Measurements from ENCODE around the gene HOXA1. TPM values are rescaled to one million over a fixed set of nuclear protein-coding genes. Genes with fewer than 3 reads are reported as not detected.
"Not testable (repeated sequence)": the region's sequence is repeated elsewhere in the genome, so short reads cannot be mapped to it uniquely, and the experiment has no call there.

The HOXA1 gene
- total RNA-seq, 1 donor from 2014 or later, result 3.2 TPM

- ATAC-seq, result not testable (repeated sequence)
Measured at GRCh38 chr7:27045972-27046371, 49.8 kb downstream of the HOXA1 start.

- not testable (repeated sequence) for ATAC-seq
Measured at GRCh38 chr7:27045066-27045465, 50.7 kb downstream of the HOXA1 start.

Other genes with a start within 250 kb of the HOXA1 start
- gene SKAP2, start 231.4 kb downstream of the HOXA1 start, total RNA-seq, result 22.2 TPM
- 1.1 TPM for gene HOXA2, start 6.7 kb upstream of the HOXA1 start, total RNA-seq
- gene HOXA4, start 34.8 kb upstream of the HOXA1 start, total RNA-seq, result 5.5 TPM
- gene HOXA5, start 47.7 kb upstream of the HOXA1 start, total RNA-seq, result 5.6 TPM
- gene HOXA6, start 51.8 kb upstream of the HOXA1 start, total RNA-seq, result 1.7 TPM
- gene HOXA3, start 56.6 kb upstream of the HOXA1 start, total RNA-seq, result 5.4 TPM
- 5.2 TPM for gene HOXA7, start 60.7 kb upstream of the HOXA1 start, total RNA-seq
- gene HOXA9, start 69.5 kb upstream of the HOXA1 start, total RNA-seq, result 1.7 TPM
- 1.1 TPM for gene HOXA10, start 78.3 kb upstream of the HOXA1 start, total RNA-seq
- gene HOXA11, start 89.2 kb upstream of the HOXA1 start, total RNA-seq, result not detected
- not detected for gene HOXA13, start 104.1 kb upstream of the HOXA1 start, total RNA-seq
- gene EVX1, start 146.8 kb upstream of the HOXA1 start, total RNA-seq, result not detected